Fibroblast of skin of right quadriceps (primary cell): ENCODE results near the gene MPPE1.
A peak's percentile ranks its signal among the peaks of the same experiment; 100 is the strongest.
"Not testable (repeated sequence)": the region's sequence is repeated elsewhere in the genome, so short reads cannot be mapped to it uniquely, and the experiment has no call there.

ENCODE experiments used
- DNase-seq: peaks from one replicate; pipeline ENCODE4 v3.0.0-alpha.2; 2013

Gene MPPE1

DNA sequence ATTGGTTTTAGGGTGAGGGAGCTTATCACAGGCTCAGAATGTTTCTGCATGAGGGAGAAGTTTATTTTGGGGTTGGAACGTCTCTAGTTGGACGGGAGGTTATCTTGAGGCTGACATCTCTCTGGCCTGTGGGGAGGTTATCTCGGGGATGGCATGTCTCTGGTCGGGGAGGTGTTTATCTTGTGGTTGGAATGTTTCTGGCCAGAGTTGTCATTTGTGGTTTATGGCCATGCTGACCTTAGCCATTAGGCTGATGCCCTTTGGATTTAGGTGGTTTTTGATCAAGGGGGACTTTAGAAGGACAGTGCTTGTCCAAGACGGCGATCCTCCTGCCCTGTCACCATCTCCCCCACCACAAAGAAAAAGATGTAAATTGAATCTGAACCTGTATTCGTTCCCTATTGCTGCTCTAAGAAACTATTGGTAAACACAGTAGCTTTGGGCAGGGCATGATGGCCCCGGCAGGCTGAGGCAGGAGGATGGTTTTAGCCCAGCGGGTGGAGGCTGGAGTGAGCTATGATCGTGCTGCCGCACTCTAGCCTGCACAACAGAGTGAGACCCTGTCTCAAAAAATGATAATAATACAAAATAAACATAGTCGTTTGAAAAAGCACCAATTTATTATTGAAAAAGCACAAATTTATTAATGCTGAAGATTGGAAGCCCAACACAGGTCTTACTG lies 17.8 kb upstream of the MPPE1 start:
- no peak for DNase-seq

DNA sequence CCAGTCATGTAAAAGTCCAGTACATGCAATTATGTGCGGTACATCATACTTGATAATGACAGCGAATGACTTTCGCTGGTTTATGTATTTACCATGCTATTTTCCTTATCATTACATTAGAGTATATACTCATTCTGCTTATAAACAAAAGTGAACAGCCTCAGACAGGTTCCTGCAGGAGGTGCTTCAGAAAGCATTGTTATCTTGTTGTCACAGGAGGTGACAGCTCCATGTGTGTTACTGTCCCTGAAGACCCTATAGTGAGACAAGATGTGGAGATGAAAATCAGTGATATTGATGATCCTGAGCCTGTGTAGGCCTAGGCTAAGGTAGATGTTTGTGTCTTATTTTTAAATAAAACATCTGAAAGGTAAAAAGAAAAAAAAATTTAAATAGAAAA lies 15.3 kb upstream of the MPPE1 start:
- DNase-seq, result no peak

DNA sequence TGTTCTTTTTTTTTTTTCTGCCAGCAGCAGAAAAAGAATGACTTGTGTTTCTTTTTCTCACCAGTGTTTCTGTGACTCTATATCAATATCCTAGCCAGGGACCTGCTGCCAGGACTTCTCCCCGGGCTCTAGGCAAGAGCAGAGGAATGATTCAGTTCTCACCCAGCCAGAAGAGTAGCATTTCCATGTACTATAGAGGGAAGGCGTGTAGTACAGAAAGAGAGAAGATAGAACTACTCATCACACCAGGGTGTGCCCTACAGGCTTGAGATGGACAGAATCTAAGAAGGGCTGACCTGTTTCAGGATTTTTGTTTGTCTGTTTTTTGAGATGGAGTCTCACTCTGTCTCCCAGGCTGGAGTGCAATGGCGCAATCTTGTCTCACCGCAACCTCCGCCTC lies 11.4 kb upstream of the MPPE1 start:
- DNase-seq, result not testable (repeated sequence)

DNA sequence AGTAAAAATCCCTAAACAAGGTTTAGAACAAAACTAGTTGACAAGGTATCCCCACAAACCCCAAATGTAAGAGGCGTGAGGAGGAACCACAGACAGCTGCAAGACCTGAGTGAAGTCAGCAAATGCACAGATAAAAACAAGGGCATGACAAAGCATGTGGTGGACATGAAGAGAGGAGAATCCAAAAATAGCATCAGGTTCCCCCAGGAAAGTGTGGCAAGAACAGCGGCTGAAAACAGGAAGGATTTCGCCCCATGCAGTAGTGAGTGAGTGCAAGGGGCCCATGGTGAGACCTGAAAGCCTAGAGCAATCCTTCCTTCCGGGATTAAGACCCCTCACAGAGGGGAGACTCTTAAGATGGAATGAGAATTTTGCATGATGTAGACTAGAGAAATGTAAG lies 8.8 kb upstream of the MPPE1 start:
- not testable (repeated sequence) for DNase-seq

DNA sequence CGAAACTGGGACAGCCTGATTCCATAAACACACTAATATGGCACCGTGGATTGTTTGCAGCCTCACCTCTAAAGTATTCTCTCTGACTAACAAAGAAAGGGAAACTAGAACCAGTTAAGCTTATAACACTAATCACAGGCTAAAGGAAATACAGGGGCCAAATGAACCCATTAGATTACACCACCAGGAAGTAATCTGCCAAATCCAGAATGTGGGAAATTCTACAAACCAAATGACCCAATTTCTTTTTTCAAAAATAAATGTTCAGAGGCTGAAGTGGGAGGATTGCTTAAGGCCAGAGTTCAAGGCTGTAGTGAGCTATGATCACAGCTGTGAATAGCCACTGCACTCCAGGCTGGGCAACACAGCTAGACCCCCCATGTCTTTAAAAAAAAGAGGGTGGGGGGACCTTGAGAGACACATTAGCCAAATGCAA lies 1.5 kb upstream of the MPPE1 start:
- peak; percentile 32 for DNase-seq

DNA sequence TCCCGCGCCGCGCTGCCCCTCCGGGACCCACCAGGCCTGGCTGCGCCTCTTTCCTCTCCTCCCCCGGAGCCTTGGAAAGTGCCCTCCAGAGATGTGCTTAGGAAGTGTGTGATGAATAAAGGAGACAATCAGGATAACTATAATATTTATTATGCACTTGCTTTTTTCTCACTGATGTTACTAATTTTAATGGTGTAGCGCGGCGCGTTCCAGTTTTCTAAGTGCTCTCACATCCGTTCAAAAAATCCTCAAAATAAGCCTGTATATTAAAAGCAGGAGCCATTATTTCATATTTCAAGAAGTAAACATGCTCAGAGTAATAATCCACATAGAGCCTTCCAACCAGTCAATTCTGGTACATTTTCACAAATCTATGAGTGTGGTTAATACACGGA lies 941 bp upstream of the MPPE1 start:
- no peak for DNase-seq

DNA sequence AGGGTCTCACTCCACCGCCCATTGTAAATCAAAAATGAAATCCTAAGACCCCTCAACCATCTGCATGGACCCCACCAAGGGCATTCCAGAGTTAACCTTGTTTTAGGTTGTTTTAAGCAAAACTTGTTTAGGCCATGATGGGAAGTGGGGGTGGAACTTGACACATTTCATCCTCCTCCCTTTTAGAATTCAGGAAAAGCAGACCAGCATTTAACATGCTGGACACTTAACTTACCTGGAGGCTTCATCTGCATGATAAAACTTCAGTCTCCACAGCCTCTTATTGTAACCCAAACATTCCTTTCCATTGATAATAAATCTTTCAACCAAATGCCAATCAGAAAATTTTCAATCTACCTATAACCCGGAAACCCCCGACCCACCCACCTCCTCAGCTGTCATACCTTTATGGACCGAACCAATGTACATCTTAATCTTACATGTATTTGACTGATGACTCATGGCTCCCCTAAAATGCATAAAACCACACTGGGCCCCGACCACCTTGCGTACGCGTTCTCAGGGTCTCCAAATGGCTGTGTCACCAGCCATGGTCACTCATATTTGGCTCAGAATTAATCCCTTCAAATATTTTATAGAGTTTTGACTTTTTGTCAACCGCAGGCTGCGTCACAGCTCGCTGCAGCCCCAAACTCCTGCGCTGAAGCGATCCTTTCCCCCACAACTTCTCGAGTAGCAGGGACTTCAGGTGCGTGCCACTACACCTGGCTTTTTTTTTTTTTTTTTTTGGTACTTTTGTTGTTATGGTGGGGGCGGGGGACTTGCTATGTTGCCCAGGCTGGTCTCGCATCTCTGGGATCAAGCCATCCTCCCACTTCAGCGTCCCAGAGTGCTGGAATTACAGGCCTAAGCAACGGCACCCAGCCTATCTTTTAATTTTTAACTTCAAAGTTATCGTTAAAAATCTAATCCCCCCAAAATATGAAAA lies 917 bp downstream of the MPPE1 start:
- DNase-seq, result no peak

DNA sequence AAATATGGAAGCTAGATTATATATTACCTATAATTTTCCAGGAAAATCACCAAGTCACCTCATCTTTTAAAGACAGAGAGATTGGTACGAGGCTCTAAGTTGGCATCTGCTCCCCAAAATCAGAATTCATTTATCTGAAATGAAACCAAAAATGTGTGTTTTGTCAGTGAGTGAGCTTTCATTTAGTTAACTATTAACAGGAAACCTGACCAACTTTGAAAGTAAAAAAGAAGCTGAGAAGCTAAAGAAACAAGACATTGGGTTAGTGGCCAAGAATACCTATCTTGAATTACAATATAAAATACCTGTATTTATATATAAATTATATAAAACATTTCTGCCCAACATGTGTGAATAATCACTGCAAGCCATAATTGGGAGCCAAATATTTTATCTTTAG lies 1.9 kb downstream of the MPPE1 start:
- DNase-seq, result no peak

DNA sequence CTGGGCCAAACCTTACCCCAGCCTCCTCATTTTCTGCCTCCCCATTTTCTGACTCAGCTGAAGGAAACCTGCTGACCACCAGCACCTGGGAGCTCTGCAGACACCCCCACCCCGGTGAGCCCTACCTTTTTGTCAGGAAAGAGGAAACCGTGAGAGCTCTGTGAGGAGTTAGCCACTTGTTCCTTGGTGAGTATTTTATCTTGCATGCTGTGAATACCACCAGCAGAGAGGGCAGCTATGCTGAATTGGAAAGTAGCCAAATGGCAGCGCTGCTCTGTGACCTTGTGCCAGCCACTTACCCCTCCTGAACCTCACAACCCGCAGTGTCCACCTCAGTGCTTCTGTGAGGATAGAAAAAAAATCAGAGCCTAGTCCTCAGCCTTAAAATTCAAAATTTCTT lies 2.5 kb downstream of the MPPE1 start:
- no peak for DNase-seq

DNA sequence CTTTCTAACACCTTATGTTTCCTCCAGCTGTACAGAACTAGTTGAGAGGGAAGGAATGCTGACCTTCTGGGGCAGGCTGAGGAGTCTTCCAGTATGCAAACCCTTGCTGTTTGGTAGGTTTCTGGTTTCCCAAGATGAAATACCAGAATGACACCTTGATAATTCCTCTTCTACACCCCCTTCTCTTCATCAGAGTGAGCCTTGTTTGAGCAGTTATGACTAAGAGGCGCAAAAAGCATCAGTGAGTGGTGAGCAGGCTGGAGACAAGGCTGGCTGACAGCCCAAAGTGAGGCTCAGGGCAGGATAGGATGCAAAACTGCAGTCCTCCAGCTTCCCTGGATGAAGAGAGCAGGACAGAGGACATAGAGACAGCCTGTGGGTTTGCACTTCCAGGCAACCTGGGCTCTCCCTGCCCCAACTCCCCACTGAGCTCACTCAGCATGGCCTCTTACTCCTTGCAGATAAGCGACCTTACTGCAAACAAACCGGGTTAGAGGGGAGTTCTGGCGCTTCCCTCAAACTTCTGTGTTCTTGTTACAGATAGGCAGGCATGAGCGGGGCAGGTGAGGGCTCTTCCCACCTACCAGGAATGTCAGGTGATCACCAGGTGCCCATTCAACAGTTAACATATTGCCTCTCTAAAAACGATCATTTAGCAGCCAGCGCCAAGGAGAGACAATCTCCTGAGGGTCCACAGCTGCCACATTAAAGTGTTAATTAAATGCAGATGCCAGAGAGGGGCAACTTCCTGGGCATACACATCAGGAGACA lies 5.4 kb downstream of the MPPE1 start:
- no peak for DNase-seq

DNA sequence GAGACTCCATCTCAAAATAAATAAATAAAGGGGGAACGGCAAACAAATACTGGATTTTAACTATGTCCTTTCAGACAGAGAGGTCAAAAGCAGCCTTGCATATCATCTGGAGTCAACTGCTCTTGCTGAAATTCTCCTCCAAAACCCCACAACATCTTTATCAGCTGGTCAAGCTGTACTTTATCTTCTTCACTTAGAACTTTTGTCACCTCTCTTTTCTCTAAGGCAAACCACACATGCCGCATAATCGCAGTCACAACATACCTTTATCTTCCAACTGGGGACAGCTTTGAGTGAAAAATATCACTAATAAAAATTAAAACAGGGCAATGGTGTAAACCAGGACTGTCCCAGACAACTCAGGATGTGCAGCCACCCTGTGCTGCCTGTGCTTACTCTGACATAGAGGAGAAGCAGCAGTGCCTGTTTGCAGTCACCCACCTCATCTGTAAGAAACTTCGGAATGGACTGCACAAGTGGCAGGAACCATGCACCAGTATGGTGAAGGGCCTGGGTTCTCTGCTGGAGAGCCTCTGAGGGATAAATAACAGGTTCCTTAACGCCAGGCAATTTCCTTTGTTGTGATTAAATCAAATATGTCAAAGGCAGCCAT lies 6.2 kb downstream of the MPPE1 start:
- DNase-seq, result no peak

DNA sequence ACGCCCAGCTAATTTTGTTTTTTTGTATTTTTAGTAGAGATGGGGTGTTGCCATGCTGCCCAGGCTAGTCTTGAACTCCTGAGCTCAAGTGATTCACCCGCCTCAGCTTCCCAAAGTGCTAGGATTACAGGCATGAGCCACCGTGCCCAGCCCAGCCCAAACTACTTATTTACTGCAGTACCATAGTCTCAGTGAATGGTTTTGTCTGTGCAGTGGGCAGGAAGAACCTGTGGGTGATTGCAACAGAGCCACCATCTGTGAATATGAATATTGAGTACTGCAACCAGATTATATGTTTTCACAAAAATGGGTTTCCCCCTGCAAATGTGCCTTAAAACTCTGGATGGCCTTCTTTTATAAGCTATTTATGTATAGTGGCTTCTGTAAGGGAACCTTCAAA lies 9.1 kb downstream of the MPPE1 start:
- no peak for DNase-seq

DNA sequence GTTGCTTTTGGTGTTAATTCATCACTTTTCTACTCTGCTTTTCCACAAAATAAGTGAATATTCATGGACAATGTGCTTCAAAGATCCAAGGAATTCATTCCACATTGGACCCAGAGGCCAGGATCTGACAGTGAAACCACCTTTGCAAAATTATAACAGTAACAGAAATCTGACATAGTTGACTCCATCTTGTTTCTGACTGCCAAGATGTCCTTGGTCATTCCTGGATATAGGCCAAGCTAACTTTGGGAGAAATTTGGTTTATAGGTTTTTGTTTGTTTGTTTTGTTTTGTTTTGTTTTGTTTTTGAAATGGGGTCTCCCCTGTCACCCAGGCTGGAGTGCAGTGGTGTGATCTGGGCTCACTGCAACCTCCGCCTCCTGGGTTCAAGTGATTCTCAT lies 10.3 kb downstream of the MPPE1 start:
- DNase-seq, result no peak

DNA sequence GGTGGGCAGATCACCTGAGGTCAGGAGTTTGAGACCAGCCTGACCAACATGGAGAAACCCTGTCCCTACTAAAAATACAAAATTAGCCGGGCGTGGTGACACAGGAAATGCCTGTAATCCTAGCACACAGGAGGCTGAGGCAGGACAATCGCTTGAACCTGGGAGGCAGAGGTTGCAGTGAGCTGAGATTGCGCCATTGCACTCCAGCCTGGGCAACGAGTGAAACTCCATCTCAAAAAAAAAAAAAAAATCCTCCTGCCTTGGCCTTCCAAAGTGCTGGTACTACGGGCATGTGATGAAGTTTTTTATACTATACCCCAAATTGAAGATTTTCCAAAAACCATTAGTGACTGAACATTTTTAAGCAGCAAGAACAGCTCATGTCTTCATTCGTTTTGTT lies 15.7 kb downstream of the MPPE1 start:
- DNase-seq, result not testable (repeated sequence)

DNA sequence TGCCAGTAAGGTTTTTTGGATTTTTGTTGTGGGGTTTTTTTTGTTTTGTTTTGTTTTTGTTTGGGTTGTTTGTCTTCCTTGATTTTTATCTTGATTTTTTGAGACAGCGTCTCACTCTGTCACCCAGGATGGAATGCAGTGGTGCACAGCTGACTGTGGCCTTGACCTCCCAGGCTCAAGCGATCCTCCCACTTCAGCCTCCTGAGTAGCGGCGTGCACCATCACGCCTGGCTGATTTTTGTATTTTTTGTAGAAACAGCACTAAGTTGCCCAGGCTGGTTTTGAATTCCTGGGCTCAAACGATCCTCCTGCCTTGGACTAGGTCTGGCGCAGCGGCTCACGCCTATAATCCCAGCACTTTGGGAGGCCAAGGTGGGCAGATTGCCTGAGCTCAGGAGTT lies 16.4 kb downstream of the MPPE1 start:
- DNase-seq, result no peak

DNA sequence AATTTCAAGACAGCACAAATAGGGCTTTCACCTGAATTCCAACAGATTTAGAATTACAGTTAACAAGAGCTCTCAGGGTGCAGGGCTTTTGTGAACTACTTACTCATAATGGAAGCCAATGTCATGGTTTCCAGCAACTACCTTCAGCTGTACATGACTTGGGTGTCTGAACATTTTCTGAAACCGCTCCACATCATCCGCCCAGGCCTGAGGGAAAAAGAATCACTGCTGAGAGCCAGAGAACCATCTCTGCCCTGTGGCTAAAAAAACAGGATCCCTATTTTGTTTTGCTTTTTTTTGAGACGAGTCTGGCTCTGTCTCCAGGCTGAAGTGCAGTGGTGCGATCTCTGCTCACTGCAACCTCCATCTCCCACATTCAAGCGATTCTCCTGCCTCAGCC lies 18.8 kb downstream of the MPPE1 start:
- DNase-seq, result no peak

DNA sequence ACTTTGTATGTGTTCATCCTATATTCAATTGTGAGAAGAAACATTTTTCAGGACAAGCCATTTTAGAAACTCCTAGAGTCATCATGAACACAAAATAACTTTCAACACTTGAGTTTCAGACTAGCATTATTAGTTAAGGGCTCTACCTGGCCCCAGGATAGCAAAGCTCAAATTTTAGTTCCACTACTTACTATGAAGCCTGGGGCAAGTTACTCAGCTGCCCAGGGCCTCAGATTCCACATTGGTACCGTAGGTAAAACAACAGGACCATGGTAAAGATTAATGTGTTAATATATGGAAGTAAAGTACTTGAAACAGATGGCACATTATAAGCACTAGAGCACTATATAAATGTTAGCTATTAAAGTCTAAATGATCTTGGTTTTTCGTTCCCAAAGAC lies 19.4 kb downstream of the MPPE1 start:
- no peak for DNase-seq

DNA sequence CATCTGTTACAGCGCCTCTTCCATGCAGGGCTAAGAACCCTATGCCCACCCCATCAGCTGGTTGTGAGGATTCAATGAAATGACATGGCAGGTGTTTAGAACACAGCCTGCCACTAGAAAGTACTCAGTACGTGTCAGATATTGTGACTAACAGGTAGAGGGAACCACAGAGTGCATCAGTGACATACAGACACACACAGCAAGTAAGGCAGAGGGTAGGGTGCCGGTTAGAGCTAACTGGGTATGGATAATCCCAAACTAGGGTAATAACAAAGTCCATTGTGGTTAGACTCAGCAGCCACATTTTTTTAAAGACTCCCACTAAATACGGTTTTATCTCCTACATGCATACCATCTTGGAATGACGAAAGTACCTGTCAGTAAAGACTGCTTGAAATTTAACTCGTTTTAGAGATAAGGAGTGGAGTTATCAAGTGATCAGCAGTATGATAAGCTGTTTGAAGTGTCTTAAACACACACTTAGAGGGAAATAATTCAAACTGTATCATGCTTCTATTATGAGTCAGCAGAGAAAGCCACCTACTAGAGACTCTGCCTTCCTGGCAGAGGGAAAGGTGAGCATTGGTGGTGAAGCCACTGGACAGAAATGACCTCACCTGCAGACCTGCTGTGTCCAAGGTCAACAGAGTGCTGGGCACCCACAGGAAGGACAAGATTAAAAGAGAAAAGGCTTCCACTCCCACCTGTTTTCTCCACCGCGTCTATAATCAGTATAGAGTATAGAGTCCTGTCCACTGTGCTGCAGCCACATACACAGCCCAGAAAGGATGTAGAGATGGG lies 20.6 kb downstream of the MPPE1 start:
- no peak for DNase-seq

DNA sequence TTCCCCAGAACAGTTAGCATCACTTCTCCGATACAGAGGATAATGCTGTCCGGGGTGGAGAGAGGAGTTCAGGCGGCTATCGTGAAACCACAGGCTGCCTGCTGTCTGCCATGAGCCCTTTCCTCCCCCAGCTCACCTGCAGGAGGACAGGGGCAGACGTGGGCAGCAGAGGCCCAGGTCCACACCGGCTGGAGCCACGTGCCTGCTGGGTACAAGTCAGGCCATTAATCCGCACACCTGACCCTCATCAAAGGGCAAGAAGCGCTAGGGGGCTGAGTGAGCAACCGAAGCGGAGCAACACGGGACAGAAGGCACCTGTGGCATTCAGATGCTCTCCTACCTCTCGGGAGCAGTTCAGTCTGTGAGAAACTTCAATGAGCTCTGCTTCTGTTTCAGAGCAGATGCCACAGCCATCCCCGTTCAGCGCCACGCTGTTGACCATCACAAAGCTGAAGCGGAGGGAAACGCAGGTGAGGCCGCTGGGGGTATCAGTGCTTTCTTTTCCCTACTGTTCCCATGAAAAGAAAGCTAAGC lies 21.5 kb downstream of the MPPE1 start:
- DNase-seq, result no peak

DNA sequence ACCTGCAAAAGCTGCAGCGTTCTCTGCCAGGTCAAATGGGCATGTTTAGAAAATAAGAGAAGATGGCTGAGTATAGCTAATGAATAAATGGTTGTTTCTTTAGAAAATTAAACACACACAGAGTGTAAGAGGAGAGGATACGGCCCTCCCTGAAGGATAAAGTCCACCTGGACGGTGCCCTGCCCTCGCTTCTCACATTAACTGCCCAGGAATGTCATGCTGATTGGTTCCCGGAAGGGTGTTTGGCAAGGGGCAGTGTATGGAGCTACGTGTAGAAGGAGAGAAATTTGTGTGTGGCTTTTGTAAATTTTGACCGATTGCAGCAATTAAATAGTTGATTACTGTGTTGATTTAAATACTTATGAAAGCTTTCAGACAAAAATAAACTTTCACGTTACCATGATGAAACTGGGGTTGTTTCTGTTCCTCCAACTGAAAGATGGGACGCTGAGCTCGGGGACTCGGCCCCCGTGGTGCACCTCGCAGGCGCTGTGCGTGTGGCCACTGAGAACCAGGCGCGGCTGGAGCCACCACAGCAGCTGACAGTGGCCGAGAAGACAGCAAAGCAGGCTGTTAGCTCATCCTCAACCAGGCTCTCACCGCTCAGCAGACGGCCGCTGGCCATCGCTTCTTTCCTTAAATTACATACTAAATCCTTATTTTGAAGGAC lies 22.7 kb downstream of the MPPE1 start:
- no peak for DNase-seq

DNA sequence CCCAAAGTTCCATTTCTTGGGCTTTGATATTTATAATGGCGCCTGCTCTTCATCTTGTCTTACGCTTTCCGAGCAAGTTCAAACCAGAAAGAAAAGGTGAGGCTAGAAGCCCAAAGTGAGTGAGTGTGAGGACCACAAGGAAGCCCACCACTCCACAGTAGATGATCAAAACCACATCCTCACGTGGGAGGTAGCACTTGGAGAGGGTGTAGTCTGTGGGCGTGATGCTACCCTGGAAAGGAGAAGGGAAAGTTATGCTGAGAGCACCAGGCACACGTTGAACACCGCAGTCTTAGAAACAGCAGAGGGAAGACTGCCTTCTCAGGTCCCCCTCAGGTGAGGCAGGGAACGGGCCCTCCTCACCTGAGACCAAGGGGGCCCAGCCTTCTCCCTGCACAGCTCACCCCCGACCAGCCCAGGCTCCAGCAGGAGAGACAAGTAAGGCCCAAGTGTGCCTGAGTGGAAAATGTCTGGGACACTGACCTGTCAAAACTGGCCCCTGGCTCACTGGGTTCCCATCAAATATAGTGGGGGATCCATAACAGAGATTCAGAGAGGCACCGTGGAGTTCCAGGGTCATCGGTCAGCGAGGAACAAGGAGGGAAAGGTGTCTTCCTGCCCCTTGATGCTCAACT lies 23.6 kb downstream of the MPPE1 start:
- DNase-seq, result no peak
